ENCODE data around the gene KIAA1217. TPM values are rescaled to one million over a fixed set of nuclear protein-coding genes. Genes with fewer than 3 reads are reported as not detected.

KIAA1217 gene
- total and polyA plus RNA-seq, 2 of the 4 experiments (the other 2 are of a cell fraction), result 3.4 to 4.4 TPM

DNA sequence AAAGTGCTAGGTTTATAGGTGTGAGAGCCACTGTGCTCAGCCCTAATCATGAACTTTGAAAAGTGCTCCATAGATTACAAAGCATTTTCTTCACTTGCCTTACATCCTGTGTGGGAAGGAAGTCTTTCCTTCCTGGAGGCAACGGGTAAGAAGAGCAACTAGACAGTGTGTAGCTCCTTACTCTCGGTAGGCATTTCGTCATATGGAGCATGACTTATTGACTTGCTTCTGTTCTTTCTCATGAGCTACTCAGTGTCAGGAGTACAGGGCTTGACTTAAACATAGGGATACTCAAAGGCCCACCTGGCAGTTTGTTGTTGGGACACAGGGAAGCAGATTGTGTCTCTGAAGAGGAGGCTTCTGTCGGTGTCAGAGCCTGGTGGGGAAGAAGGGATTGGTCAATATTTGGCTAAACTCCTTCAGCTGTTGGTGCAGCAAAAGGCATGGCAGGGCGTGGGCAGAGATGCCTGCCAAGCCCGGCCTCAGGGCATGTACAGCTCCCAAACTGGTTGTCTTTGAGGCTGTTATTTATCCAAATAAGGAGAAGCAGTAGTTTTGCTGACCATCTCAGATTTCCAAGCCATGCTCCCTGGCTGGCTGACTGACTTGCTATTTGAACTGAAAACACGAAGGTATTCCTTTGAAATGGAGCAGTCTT, 248.9 kb downstream of the KIAA1217 start:
- peak overlapping the region; percentile 74 for H3K23ac ChIP-seq (ENCODE audit: low read depth, low read length)
- DNase-seq (no peak), ATAC-seq (ENCODE audit: low read depth) (peak; percentile 24; the same call in 1 of the 2 replicates)
- in situ Hi-C loops (cut with MboI; ENCODE audit: low sequenced_read_pairs), result no loop called here
- peak overlapping the region; percentile 65 for H3K4ac ChIP-seq (ENCODE audit: low read depth, low read length)
- H3K56ac ChIP-seq (ENCODE audit: extremely low read depth, insufficient read depth, low read length), result no peak overlapping the region
- no peak overlapping the region for H3K27ac ChIP-seq (ENCODE audit: insufficient read depth, low read length)
- BruUV-seq (replicated peaks), result no TSS peak
- H3K14ac ChIP-seq (replicated peaks; ENCODE audit: low read depth, low read length), result peak overlapping the region; percentile 48
- H3K9ac ChIP-seq (ENCODE audit: low read depth, low read length), result no peak overlapping the region
- intact Hi-C loops (cut with micrococcal nuclease), result no loop called here
- H4K20me1 ChIP-seq (ENCODE audit: insufficient read depth, low read length), result no peaks in the 10 kb centered on the region
- H2BK5ac ChIP-seq (ENCODE audit: low read depth, low read length, poor library complexity, severe bottlenecking), result no peak overlapping the region
- H2BK15ac ChIP-seq (ENCODE audit: low read depth, low read length), result peak overlapping the region; percentile 6; the same call in 1 of the 3 replicates
- ChIA-PET POLR2A (ENCODE audit: unreplicated experiment) (no interaction called here), CTCF (no interaction called here)
- H4K91ac ChIP-seq (ENCODE audit: insufficient read depth, low read depth, low read length), result peak overlapping the region; percentile 37; the same call in 1 of the 2 replicates
- H2BK120ac ChIP-seq (ENCODE audit: low read depth, low read length), result peak overlapping the region; percentile 68
- H2AFZ ChIP-seq (replicated peaks; ENCODE audit: low read length, poor library complexity), result peak overlapping the region; percentile 25
- H4K8ac ChIP-seq (ENCODE audit: low read depth in 2 of 2, low read length in 2 of 2), result peak overlapping the region; percentile 3 to 17; a peak in 3 of 4 replicates
- no peaks in the 10 kb centered on the region for H3K36me3 ChIP-seq (ENCODE audit: control insufficient read depth, insufficient read depth, low read length)
- no peak overlapping the region for H2AK9ac ChIP-seq (replicated peaks; ENCODE audit: low read depth, low read length, poor library complexity)
- H3K4me2 ChIP-seq (ENCODE audit: low read depth, low read length), result no peak overlapping the region
- peak overlapping the region; percentile 18; the same call in 1 of the 2 replicates for H2AK5ac ChIP-seq (ENCODE audit: low read depth, low read length)
- peaks cover 8% of the 10 kb centered on the region for H3K9me1 ChIP-seq (ENCODE audit: insufficient read depth, low read length)
- H3K79me1 ChIP-seq (ENCODE audit: low read depth in 1 of 2, low read length in 2 of 2), result no peaks in the 10 kb centered on the region
- TF ChIP-seq SMC3 (IDR thresholded peaks at IDR 0.05; ENCODE audit: low read depth, low read length) (no peak), ELK1 (IDR thresholded peaks at IDR 0.05; ENCODE audit: borderline replicate concordance, low read depth, low read length) (no peak), POLR2A (IDR thresholded peaks at IDR 0.05; ENCODE audit: low read depth, low read length) (no peak), CHD1 (IDR thresholded peaks at IDR 0.05; ENCODE audit: low read depth, low read length) (no peak), RCOR1 (IDR thresholded peaks at IDR 0.05; ENCODE audit: insufficient replicate concordance, low read length) (no peak), CTCF (conservative IDR thresholded peaks at IDR 0.05; ENCODE audit: low read depth, low read length) (no peak), NFE2L2 (IDR thresholded peaks at IDR 0.05; ENCODE audit: low read depth, low read length) (no peak), RAD21 (IDR thresholded peaks at IDR 0.05; ENCODE audit: low read length) (no peak), MXI1 (IDR thresholded peaks at IDR 0.05; ENCODE audit: borderline replicate concordance, low read depth, low read length) (no peak)
- peak overlapping the region; percentile 57 for H4K5ac ChIP-seq (ENCODE audit: low read depth, low read length)
- H2BK20ac ChIP-seq (ENCODE audit: low read depth, low read length), result peak overlapping the region; percentile 21
- no peaks in the 10 kb centered on the region for H3K9me3 ChIP-seq (ENCODE audit: control insufficient read depth, insufficient read depth, low read length)
- no peak overlapping the region for H3K4me3 ChIP-seq (ENCODE audit: insufficient read depth, low read depth, low read length)
- 88% methylated on average over 3 of the region's 7 CpGs; no CpG with 5 or more reads in 1 of the 2 experiments for WGBS, 2 experiments (ENCODE audit: extremely low coverage in 2 of 2, insufficient read length in 1 of 2)
- H3K18ac ChIP-seq (ENCODE audit: low read depth, low read length), result peak overlapping the region; percentile 61
- dilution Hi-C loops (cut with HindIII; ENCODE audit: low sequenced_read_pairs, unreplicated experiment), result no loop called here
- peaks cover 11% of the 10 kb centered on the region for H3K4me1 ChIP-seq (ENCODE audit: control insufficient read depth, insufficient read depth, low read length)
- no peaks in the 10 kb centered on the region for H3K27me3 ChIP-seq (ENCODE audit: control insufficient read depth, insufficient read depth, low read length)
